GM18505 (cell line): ENCODE data around the gene DGKB.

ENCODE experiments used
- ATAC-seq: cut with Tn5 transposase; IDR thresholded peaks from one replicate; pipeline ENCODE4 v1.9.1; 2021; ENCODE audit not compliant: unreplicated experiment
- POLR2A ChIP-seq: IDR thresholded peaks from 4 replicates; pipeline ENCODE4 v1.6.1; 2011; ENCODE audit warnings: borderline replicate concordance; ENCODE audit not compliant: insufficient read depth, insufficient read length; ENCODE audit errors: extremely low read depth

DGKB gene

GRCh38 chr7:14425559-14425958 lies 477.0 kb downstream of the DGKB start:
- no peak for ATAC-seq
- no peak for TF ChIP-seq POLR2A

- ATAC-seq = no peak
- no peak for TF ChIP-seq POLR2A
Observed at GRCh38 chr7:14424675-14425074, 477.9 kb downstream of the DGKB start.

- no peak for TF ChIP-seq POLR2A
- no peak for ATAC-seq
Observed at GRCh38 chr7:14420768-14421167, 481.8 kb downstream of the DGKB start.

GRCh38 chr7:14419531-14419930 lies 483.0 kb downstream of the DGKB start:
- ATAC-seq = no peak
- TF ChIP-seq POLR2A = no peak

GRCh38 chr7:14418633-14419032 lies 483.9 kb downstream of the DGKB start:
- ATAC-seq = no peak
- TF ChIP-seq POLR2A = no peak

- TF ChIP-seq POLR2A = no peak
- no peak for ATAC-seq
Observed at GRCh38 chr7:14414274-14414986, 488.1 kb downstream of the DGKB start.

- TF ChIP-seq POLR2A = no peak
- no peak for ATAC-seq
Observed at GRCh38 chr7:14407246-14408015, 495.1 kb downstream of the DGKB start.

GRCh38 chr7:14403587-14403986 lies 499.0 kb downstream of the DGKB start:
- no peak for TF ChIP-seq POLR2A
- ATAC-seq = no peak

- no peak for TF ChIP-seq POLR2A
- no peak for ATAC-seq
Observed at GRCh38 chr7:14400271-14400670, 502.3 kb downstream of the DGKB start.

GRCh38 chr7:14398526-14398925 lies 504.0 kb downstream of the DGKB start:
- ATAC-seq = no peak

GRCh38 chr7:14395860-14396259 lies 506.7 kb downstream of the DGKB start:
- ATAC-seq = no peak
- TF ChIP-seq POLR2A = no peak

More at GRCh38 chr7:14398526-14398925, 504.0 kb downstream of the DGKB start:
- no peak for TF ChIP-seq POLR2A

GRCh38 chr7:14394786-14395185 lies 507.8 kb downstream of the DGKB start:
- ATAC-seq = no peak
- TF ChIP-seq POLR2A = no peak

GRCh38 chr7:14389595-14389994 lies 513.0 kb downstream of the DGKB start:
- TF ChIP-seq POLR2A = no peak
- no peak for ATAC-seq

GRCh38 chr7:14389181-14389591 lies 513.4 kb downstream of the DGKB start:
- ATAC-seq = no peak
- no peak for TF ChIP-seq POLR2A
